GM18907 (cell line): ENCODE results near the gene ZDHHC1.

ENCODE experiments used
- ATAC-seq: cut with Tn5 transposase; IDR thresholded peaks from one replicate; pipeline ENCODE4 v1.9.1; 2021; ENCODE audit warnings: mild to moderate bottlenecking, moderate library complexity; ENCODE audit not compliant: unreplicated experiment

ZDHHC1 gene, protein sequence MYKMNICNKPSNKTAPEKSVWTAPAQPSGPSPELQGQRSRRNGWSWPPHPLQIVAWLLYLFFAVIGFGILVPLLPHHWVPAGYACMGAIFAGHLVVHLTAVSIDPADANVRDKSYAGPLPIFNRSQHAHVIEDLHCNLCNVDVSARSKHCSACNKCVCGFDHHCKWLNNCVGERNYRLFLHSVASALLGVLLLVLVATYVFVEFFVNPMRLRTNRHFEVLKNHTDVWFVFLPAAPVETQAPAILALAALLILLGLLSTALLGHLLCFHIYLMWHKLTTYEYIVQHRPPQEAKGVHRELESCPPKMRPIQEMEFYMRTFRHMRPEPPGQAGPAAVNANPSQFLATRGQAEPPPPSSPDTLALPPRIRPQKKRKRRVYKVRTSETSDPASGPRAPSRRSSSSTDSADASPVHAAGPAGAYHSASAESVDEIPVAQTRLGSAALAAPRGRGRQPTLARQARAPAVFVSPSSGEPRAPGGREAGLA

GRCh38 chr16:67415872-67416793 lies at the start of gene ZDHHC1:
Gene ZDHHC1 (minus strand): TSS chr16:67416477. CDS start chr16:67407775, 8,702 bp downstream.
- peak; percentile 63 for ATAC-seq

GRCh38 chr16:67464565-67464964 lies 48.3 kb upstream of the ZDHHC1 start:
- no peak for ATAC-seq

- ATAC-seq: no peak
These were observed 47.4 kb upstream of the ZDHHC1 start for GRCh38 chr16:67463691-67464090.

- ATAC-seq: no peak
These were observed 46.8 kb upstream of the ZDHHC1 start for GRCh38 chr16:67463059-67463458.

DNA sequence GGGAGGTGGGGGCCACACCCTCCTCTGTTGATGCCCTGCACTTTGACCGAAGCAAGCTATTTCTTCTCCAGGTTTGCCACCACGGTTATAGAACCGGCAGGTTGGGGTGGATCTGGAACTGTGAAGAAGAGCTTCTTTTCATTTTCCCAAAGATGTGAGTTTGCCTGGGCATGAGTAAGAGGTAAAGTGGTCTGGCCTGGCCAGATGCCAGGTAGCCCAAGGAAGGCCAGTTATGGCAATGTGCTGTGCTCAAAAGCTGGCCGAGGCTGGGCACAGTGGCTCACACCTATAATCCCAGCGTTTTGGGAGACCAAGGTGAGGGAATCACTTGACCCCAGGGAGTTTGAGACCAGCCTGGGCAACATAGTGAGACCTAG lies 46.0 kb upstream of the ZDHHC1 start:
- ATAC-seq: no peak

GRCh38 chr16:67461600-67462278 lies 45.5 kb upstream of the ZDHHC1 start:
- ATAC-seq: no peak

- no peak for ATAC-seq
These were observed 44.7 kb upstream of the ZDHHC1 start for GRCh38 chr16:67460961-67461360.

- no peak for ATAC-seq
These were observed 43.9 kb upstream of the ZDHHC1 start for GRCh38 chr16:67460168-67460567.

- ATAC-seq: no peak
These were observed 43.5 kb upstream of the ZDHHC1 start for GRCh38 chr16:67459861-67460150.

- no peak for ATAC-seq
These were observed 43.0 kb upstream of the ZDHHC1 start for GRCh38 chr16:67459066-67459860.

DNA sequence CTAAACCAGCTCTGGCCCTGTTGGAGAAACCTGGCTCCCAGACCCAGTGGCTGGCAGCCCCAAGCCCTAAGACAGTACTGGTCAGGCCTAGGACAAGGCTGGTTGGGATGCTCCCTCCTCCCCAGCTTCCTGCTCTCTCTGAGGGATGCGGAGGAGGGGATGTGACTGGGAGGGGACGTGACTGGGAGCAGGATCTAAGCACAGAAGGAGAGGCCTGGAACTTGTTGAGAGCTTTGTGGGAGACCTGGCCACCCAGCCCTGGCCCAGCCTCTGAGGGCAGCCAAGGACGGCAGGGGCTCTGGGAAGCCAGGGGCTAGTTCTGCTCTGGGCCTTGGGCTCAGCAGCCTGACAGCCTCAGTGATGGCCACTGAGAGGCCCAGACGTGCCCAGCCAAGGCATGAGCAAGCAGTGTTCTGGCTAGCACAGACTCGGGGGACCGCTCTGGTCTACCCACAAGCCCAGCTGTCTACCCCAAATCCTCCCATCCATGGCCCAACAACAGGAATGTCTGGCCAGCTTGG lies 41.9 kb upstream of the ZDHHC1 start:
- ATAC-seq: no peak

GRCh38 chr16:67457611-67458010 lies 41.3 kb upstream of the ZDHHC1 start:
- no peak for ATAC-seq

GRCh38 chr16:67456391-67457081 lies 40.3 kb upstream of the ZDHHC1 start:
- ATAC-seq: no peak

GRCh38 chr16:67454852-67455251 lies 38.6 kb upstream of the ZDHHC1 start:
- ATAC-seq: no peak

DNA sequence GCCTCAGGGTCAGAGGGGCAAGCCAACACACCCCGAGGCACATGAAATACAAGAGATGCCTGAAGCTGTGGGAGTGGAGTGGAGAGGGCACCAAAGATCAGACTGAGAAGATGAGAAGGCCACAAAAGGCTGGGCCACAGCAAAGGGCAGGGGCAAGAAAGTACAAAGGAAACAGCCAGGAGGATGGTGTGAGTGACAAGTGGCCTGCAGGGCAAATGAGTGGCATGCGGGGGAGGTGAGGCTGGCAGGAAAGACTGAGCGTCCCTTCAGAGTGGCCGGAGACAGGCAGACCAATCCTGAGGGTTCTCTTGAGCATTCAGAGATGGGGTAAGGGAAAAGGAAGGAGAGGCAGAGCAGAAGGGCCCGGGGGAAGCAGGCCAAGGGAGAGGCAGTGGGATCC lies 37.8 kb upstream of the ZDHHC1 start:
- no peak for ATAC-seq

- no peak for ATAC-seq
These were observed 35.6 kb upstream of the ZDHHC1 start for GRCh38 chr16:67451704-67452435.

DNA sequence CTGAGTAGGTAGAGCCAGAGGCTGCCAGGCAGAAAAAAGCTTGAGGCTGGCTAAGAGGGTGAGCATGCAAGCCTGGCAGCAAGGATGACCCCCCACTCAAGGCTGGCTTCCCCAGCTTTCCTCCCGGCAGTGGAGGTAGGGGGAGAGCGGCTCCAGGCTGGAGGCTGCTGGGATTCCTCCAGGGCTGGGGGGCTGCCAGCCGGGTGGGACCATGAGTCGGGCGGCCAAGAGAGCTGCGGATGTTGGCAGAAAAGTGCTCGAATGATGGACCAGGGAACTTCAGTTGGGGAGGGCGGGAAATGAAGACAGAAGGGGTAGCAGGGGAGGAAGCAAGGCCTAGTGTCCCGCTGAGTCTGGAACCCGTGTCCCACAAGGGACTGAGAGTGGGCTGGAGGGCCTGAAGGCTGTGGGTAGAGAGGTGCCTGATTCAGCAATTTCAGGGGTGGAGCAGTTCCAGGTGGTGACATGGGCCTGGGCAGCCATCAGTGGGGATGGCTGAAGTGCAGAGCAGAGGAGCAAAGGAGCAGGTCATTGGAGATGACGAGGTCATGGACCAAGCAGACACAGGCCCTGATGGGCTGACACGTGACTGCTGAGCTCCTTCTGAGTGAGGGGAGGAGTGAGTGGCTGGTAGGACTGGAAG lies 34.9 kb upstream of the ZDHHC1 start:
- no peak for ATAC-seq

DNA sequence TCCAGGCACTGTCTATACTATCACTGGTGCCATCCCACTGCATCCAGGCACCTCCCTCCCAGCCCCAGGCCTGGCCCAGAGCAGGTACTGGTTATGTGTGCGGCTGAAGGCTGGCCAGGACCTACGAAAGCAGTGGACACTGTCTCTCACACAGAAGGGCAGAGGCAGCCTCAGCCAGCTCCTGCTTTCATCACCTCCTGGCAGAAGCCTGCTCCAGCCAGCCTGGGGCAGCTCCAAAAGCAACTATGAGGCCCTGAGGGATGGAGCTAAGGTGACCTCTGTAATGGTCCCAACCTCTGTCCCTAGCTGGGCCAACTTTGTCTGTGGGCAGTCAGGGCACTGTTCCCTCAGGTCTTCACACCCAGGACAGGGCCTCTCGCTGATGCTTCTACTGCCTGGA lies 33.5 kb upstream of the ZDHHC1 start:
- no peak for ATAC-seq

DNA sequence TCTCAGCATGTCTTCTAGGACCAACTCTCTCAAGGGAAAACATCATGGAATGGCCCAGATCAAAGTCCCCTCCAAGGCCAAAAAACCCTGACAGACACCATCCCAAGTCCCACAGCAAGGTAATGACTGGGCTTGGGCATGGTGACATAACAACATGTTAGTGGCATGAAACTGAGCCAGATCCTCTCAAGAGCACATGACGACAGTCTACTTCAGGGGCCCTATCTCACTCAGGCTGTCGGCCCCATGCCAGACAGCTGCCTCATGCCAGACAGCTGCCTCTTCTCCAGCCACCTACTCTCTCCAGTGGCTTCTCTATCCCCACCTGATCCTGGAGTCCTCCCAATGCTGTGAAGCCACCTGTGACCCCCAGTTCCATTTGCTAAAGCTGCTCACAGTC lies 33.1 kb upstream of the ZDHHC1 start:
- no peak for ATAC-seq
